ENCODE measurements around the gene MMP13.
"Not testable (repeated sequence)": the region's sequence is repeated elsewhere in the genome, so short reads cannot be mapped to it uniquely, and the experiment has no call there.

The MMP13 gene

DNA sequence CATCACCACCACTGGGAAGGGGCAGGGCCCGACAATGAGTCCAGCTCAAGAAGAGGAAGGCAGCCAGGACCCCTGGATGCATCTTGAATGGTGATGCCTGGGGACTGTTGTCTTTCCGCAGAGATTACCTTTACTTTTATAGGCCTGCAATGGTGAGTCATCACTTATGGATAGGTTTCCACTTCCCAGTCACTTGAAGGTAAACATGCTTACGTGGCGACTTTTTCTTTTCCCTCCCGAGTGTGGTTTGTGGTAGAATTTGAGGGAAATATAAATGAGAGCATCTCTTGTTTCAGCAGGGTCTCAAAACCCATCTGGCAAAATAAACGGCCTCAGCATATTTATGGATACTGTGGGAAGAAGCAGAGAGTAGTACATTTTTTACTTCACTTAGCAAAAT, at the start of gene MMP13:
Gene MMP13, minus strand, starts transcription at position 109 of the 400 bp plus-strand sequence. Its CDS starts 27 bp downstream, at position 82.
- H3K27ac ChIP-seq, result no peak within 1 kb of the TSS
- H3K4me3 ChIP-seq (ENCODE audit: low read depth in 1 of 2, low read length in 1 of 2), result no peak within 1 kb of the TSS
- H3K27me3 ChIP-seq, result no peaks in the 10 kb centered on the region
- H3K36me3 ChIP-seq, result no peaks in the 10 kb centered on the region
- H3K4me1 ChIP-seq (ENCODE audit: control insufficient read depth in 1 of 2, insufficient read depth in 1 of 2, low read depth in 1 of 2, low read length in 1 of 2), result no peaks in the 10 kb centered on the region
- TF ChIP-seq, protein P1, sequence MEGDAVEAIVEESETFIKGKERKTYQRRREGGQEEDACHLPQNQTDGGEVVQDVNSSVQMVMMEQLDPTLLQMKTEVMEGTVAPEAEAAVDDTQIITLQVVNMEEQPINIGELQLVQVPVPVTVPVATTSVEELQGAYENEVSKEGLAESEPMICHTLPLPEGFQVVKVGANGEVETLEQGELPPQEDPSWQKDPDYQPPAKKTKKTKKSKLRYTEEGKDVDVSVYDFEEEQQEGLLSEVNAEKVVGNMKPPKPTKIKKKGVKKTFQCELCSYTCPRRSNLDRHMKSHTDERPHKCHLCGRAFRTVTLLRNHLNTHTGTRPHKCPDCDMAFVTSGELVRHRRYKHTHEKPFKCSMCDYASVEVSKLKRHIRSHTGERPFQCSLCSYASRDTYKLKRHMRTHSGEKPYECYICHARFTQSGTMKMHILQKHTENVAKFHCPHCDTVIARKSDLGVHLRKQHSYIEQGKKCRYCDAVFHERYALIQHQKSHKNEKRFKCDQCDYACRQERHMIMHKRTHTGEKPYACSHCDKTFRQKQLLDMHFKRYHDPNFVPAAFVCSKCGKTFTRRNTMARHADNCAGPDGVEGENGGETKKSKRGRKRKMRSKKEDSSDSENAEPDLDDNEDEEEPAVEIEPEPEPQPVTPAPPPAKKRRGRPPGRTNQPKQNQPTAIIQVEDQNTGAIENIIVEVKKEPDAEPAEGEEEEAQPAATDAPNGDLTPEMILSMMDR (IDR thresholded peaks at IDR 0.05), result no peak
- no peaks in the 10 kb centered on the region for H3K9me3 ChIP-seq

DNA sequence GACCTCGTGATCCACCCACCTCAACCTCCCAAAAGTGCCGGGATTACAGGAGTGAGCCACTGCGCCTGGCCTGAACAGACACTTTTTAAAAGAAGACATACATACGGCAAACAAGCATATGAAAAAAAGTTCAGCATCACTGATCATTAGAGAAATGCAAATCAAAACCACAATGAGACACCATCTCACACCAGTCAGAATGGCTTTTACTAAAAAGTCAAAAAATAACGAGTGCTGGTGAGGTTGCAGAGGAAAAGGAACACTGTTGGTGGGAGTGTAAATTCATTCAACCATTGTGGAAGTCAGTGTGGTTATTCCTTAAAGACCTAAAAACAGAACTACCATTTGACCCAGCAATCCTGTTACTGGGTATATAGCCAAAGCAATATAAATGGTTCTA, 48.7 kb upstream of the MMP13 start:
- H3K27ac ChIP-seq; H3K4me1 ChIP-seq (ENCODE audit: control insufficient read depth in 1 of 2, insufficient read depth in 1 of 2, low read depth in 1 of 2, low read length in 1 of 2); H3K9me3 ChIP-seq; H3K36me3 ChIP-seq; H3K27me3 ChIP-seq; H3K4me3 ChIP-seq (ENCODE audit: low read depth in 1 of 2, low read length in 1 of 2): not testable (repeated sequence)

DNA sequence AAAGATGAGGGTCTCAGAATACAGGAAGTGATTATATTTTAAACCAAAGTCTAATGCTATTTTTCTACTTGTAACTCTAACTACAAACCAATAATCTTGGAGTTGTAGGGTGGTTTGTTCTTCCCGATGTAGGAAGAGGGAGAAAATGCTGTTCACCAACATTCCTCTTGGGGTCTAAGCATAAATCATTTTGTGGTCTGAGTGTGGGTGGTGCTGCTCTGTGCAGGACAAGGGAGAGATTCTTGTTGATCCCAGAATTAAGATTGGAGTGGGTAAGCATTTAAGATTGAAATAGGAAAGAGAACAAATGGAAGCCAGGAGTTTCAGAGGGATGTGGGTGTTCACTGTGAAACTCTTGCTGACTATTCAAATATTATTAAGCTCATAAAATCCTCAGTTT, 38.6 kb upstream of the MMP13 start:
- Histone ChIP-seq H3K36me3 (no peaks in the 10 kb centered on the region), H3K4me1 (ENCODE audit: control insufficient read depth in 1 of 2, insufficient read depth in 1 of 2, low read depth in 1 of 2, low read length in 1 of 2) (no peaks in the 10 kb centered on the region), H3K4me3 (ENCODE audit: low read depth in 1 of 2, low read length in 1 of 2) (no peak overlapping the region), H3K27me3 (no peaks in the 10 kb centered on the region), H3K27ac (no peak overlapping the region), H3K9me3 (no peaks in the 10 kb centered on the region)
- TF ChIP-seq, protein P1 (IDR thresholded peaks at IDR 0.05), result no peak

DNA sequence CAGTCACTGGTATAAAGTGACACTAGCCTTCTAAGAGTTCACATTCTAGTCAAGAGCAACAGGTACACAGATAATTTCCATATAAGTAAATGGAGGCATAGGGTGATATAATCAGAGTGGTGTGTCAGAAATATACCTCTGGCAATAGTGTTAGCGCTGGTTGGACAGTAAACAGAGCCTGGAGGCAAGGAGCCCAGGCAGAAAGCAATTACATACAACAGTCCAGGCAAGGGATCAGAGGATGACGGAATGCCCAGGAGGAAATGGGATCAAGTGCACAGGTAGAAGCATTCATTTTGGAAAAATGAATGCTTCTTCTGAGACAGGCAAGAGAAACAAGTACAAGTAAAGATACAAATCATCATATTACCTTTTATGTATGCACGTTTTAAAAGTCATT, 36.2 kb upstream of the MMP13 start:
- Histone ChIP-seq H3K4me1 (ENCODE audit: control insufficient read depth in 1 of 2, insufficient read depth in 1 of 2, low read depth in 1 of 2, low read length in 1 of 2) (no peaks in the 10 kb centered on the region), H3K4me3 (ENCODE audit: low read depth in 1 of 2, low read length in 1 of 2) (no peak overlapping the region), H3K36me3 (no peaks in the 10 kb centered on the region), H3K27ac (no peak overlapping the region), H3K9me3 (no peaks in the 10 kb centered on the region), H3K27me3 (no peaks in the 10 kb centered on the region)
- TF ChIP-seq, protein P1 (IDR thresholded peaks at IDR 0.05), result no peak

DNA sequence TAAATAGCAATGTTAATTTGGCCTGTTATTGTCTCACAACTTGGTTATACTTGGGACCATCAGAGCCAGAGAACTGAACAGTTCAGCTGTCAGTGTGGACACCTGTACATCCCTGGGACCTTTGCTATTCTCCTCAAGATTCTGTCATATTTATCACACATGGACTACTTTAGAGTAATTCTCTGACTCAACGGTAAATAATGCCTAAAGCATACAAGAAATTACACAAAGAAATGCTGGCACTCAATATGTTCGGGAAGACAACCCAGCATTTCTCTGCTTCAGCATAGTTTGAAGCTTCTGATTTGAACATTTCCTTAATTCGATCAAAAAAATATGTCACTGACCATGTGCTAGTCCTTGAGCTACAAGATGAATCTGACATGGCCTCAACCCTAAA, 34.6 kb upstream of the MMP13 start:
- no peaks in the 10 kb centered on the region for H3K4me1 ChIP-seq (ENCODE audit: control insufficient read depth in 1 of 2, insufficient read depth in 1 of 2, low read depth in 1 of 2, low read length in 1 of 2)

DNA sequence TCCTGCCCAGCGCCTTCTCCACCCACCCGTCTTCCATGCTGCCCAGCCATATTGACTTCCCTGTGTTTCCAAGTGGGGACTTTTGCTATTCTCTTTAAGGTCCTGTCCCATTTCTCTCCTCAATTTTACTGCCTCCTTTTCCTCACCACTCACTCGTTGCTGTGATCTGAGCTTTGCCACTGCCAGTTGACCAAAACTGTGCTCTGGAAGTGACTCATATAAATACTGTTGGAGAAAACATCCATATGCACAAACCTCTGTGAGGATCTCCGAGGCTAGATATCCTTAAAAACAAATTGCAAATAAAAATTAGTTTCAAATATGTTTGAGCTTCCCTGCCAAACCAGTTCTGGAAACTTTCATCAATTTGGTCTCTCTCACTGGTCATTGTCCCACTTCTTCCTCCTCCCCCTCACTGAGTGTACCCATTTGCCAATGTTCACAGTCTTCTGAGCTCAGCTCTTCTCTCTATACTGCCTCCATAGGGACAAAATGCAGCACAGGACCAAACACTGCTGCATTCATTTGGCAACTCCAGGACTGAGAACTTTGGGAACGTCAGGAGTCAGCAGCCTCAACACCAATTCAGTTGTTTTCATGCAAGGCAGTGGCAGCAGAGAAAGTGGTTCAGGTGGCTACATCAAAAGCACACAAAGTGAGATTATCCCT, 34.0 kb upstream of the MMP13 start:
- Histone ChIP-seq H3K36me3 (no peaks in the 10 kb centered on the region), H3K27me3 (peaks cover 4% of the 10 kb centered on the region), H3K4me1 (ENCODE audit: control insufficient read depth in 1 of 2, insufficient read depth in 1 of 2, low read depth in 1 of 2, low read length in 1 of 2) (no peaks in the 10 kb centered on the region), H3K9me3 (no peaks in the 10 kb centered on the region), H3K4me3 (ENCODE audit: low read depth in 1 of 2, low read length in 1 of 2) (no peak overlapping the region), H3K27ac (no peak overlapping the region)
- TF ChIP-seq, protein P1 (IDR thresholded peaks at IDR 0.05), result no peak

More for the DNA sequence above, 34.6 kb upstream of the MMP13 start:
- no peaks in the 10 kb centered on the region for H3K9me3 ChIP-seq
- TF ChIP-seq, protein P1 (IDR thresholded peaks at IDR 0.05), result no peak
- H3K27me3 ChIP-seq, result peaks cover 4% of the 10 kb centered on the region
- H3K27ac ChIP-seq, result no peak overlapping the region
- H3K4me3 ChIP-seq (ENCODE audit: low read depth in 1 of 2, low read length in 1 of 2), result no peak overlapping the region
- no peaks in the 10 kb centered on the region for H3K36me3 ChIP-seq
